Uterus (tissue), 2 donors: Measurements from ENCODE around the gene CHST1.

Source experiments
- POLR2A ChIP-seq, 2 donors: fragments of 450-650 bp; IDR thresholded peaks; one replicate each; pipeline ENCODE4 v1.6.1; 2016; ENCODE audit warnings: antibody characterized with exemption in 2 of 2, mild to moderate bottlenecking in 1 of 2, moderate library complexity in 1 of 2
- TF ChIP-seq, protein P1 (sequence below), 4 experiments: fragments of 200-600 bp in 2 of 4; fragments of 450-650 bp in 2 of 4; sonication (generic) in 2 of 4; IDR thresholded peaks; one replicate each; pipeline ENCODE4 v1.5.1; 2016 to 2019; ENCODE audit warnings: antibody characterized with exemption in 4 of 4, mild to moderate bottlenecking in 2 of 4, moderate library complexity in 1 of 4

DNA sequence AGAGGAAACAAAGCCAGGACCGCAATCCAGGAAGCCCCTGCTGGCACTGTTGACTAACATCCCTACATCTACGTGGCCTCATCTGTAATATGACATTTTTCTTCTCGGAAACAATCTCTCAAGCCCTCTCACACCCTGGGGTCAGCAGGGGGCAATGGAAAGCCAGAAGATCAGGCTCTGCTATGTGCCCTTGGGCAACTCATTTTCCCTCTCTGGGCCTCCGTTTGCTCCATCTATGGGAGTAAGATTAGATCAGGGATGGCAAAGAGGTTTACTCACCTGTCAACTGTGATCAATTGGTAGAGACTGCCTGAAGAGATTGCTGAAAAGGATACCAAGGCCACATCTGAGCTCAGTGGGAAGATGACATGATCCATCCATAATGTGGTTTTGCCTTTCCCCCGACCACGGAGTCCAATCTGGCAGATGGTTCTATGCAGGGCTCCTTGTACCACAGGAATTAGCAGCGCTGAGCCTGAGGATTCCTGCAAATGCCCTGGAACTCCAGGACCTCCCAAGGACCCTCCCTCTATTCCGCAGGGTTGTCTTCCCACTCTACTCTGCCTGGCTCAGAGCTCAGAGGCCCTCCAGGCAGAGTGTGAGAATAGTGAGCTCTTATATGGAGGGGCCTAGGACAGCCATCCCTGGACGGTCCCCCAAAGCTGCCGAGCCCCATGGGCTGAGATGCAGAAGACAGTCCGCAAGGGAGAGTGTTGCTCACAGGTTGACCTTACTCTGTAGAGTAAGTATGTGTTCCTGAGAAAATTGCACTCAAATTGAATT is 66.1 kb downstream of the CHST1 start:
- TF ChIP-seq, protein P1, sequence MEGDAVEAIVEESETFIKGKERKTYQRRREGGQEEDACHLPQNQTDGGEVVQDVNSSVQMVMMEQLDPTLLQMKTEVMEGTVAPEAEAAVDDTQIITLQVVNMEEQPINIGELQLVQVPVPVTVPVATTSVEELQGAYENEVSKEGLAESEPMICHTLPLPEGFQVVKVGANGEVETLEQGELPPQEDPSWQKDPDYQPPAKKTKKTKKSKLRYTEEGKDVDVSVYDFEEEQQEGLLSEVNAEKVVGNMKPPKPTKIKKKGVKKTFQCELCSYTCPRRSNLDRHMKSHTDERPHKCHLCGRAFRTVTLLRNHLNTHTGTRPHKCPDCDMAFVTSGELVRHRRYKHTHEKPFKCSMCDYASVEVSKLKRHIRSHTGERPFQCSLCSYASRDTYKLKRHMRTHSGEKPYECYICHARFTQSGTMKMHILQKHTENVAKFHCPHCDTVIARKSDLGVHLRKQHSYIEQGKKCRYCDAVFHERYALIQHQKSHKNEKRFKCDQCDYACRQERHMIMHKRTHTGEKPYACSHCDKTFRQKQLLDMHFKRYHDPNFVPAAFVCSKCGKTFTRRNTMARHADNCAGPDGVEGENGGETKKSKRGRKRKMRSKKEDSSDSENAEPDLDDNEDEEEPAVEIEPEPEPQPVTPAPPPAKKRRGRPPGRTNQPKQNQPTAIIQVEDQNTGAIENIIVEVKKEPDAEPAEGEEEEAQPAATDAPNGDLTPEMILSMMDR (IDR thresholded peaks at IDR 0.05): no peak
- no peak for TF ChIP-seq POLR2A (IDR thresholded peaks at IDR 0.05)
